HepG2 (cell line): Measurements from ENCODE around the gene TLDC2. TPM values are rescaled to one million over a fixed set of nuclear protein-coding genes. Genes with fewer than 3 reads are reported as not detected.

Experiments used
- AKNA ChIP-seq: sonication (generic); formaldehyde crosslinking; IDR thresholded peaks from 2 replicates; pipeline ENCODE4 v1.4.0; 2020; ENCODE audit warnings: missing genetic modification reagents, borderline replicate concordance
- ATM ChIP-seq: fragments of 450-650 bp; IDR thresholded peaks from 2 replicates; pipeline ENCODE4 v1.7.1; 2017; ENCODE audit warnings: mild to moderate bottlenecking, borderline replicate concordance
- CCAR2 ChIP-seq: fragments of 200-400 bp; formaldehyde crosslinking; optimal IDR thresholded peaks from 2 replicates; pipeline ENCODE3; 2018; ENCODE audit warnings: low read depth, mild to moderate bottlenecking, low read length, moderate library complexity
- MAFG ChIP-seq: sonication (generic); formaldehyde crosslinking; IDR thresholded peaks from 2 replicates; pipeline ENCODE4 v1.5.1; 2020; ENCODE audit warnings: mild to moderate bottlenecking, missing genetic modification reagents
- MBD4 ChIP-seq: IDR thresholded peaks from 2 replicates; pipeline ENCODE4 v1.6.1; 2012; ENCODE audit warnings: low read length, inconsistent platforms, borderline replicate concordance
- PHF21A ChIP-seq: sonication (generic); formaldehyde crosslinking; IDR thresholded peaks from 2 replicates; pipeline ENCODE4 v1.5.0; 2020; ENCODE audit warnings: mild to moderate bottlenecking, missing genetic modification reagents
- SMAD3 ChIP-seq: sonication (generic); formaldehyde crosslinking; IDR thresholded peaks from 2 replicates; pipeline ENCODE4 v1.4.0; 2020; ENCODE audit warnings: missing genetic modification reagents
- SNAPC5 ChIP-seq: sonication (generic); formaldehyde crosslinking; IDR thresholded peaks from 2 replicates; pipeline ENCODE4 v1.8.1; 2023; ENCODE audit warnings: mild to moderate bottlenecking, missing genetic modification reagents, borderline replicate concordance
- THAP11 ChIP-seq: IDR thresholded peaks from 2 replicates; pipeline ENCODE4 v1.6.1; 2016; ENCODE audit warnings: missing biosample characterization, missing genetic modification reagents
- ZFP36L1 ChIP-seq: sonication (generic); formaldehyde crosslinking; IDR thresholded peaks from 2 replicates; pipeline ENCODE4 v1.8.0; 2022; ENCODE audit warnings: mild to moderate bottlenecking, missing genetic modification reagents, moderate library complexity
- ZNF207 ChIP-seq: fragments of 450-650 bp; IDR thresholded peaks from 2 replicates; pipeline ENCODE4 v1.6.1; 2016; ENCODE audit warnings: antibody characterized with exemption, borderline replicate concordance
- polyA plus RNA-seq, 8 experiments: library from polyadenylated mRNA; depleted of rRNA in 3 of 8; stranded (reverse) in 7 of 8; unstranded in 1 of 8; fragments of >200 nt; fragmentation: Illumina TruSeq in 4 of 8; extraction: Trizol in 4 of 8; gene quantifications; 2 replicates each; pipeline versions ENCODE4 v1.2.1 to v1.2.3, GENCODE V29; 2011 to 2016; ENCODE audit warnings: low read depth in 4 of 8, missing spikeins in 1 of 8, mixed read lengths in 1 of 8; ENCODE audit not compliant: insufficient read depth in 1 of 8
- total RNA-seq, 5 experiments: library from RNA; depleted of rRNA; stranded (reverse); fragments of >200 nt; fragmentation: Illumina TruSeq; extraction: Trizol; gene quantifications; 2 replicates each; pipeline ENCODE4 v1.2.3, GENCODE V29; 2016; ENCODE audit warnings: low read depth in 1 of 5
- TF ChIP-seq, protein P1 (sequence below): sonication (generic); formaldehyde crosslinking; IDR thresholded peaks from 2 replicates; pipeline ENCODE4 v1.4.0; 2020; ENCODE audit warnings: missing genetic modification reagents, mild to moderate bottlenecking, borderline replicate concordance

Gene TLDC2
- total and polyA plus RNA-seq, 2 of the 13 experiments (the other 11 are each of a cell fraction or from before 2014, with no cell fraction given), result 1.5 to 1.6 TPM

DNA sequence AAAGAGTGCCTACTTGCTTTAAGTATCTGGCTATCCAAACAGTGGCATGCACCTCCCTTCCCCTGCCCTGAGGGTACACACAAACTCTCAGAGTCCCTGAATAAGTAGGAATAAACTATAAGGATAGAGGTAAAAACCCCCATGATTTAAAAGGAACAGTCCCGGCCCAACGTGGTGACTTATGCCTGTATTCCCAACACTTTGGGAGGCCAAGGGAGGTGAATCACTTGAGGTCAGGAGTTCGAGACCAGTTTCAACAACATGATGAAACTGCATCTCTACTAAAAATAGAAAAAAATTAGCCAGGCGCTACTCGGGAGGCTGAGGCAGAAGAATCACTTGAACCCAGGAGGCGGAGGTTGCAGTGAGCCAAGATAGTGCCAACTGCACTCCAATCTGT lies 53.4 kb downstream of the TLDC2 start (continued):
- no peak for TF ChIP-seq CCAR2
- TF ChIP-seq AKNA (CRISPR knock-in tag), result no peak
- TF ChIP-seq MBD4, result no peak
- TF ChIP-seq ZNF207, result no peak
- TF ChIP-seq PHF21A (CRISPR knock-in tag), result no peak
- TF ChIP-seq, protein P1, sequence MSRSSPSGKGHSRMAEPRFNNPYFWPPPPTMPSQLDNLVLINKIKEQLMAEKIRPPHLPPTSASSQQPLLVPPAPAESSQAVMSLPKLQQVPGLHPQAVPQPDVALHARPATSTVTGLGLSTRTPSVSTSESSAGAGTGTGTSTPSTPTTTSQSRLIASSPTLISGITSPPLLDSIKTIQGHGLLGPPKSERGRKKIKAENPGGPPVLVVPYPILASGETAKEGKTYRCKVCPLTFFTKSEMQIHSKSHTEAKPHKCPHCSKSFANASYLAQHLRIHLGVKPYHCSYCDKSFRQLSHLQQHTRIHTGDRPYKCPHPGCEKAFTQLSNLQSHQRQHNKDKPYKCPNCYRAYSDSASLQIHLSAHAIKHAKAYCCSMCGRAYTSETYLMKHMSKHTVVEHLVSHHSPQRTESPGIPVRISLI (CRISPR knock-in tag), result no peak
- no peak for TF ChIP-seq ATM
- TF ChIP-seq ZFP36L1 (CRISPR knock-in tag), result no peak
- TF ChIP-seq MAFG, result no peak
- TF ChIP-seq SNAPC5 (CRISPR knock-in tag), result no peak
- TF ChIP-seq SMAD3, result no peak
- no peak for TF ChIP-seq THAP11
